Esophagus muscularis mucosa (tissue), 3 donors: ENCODE results near the gene ANGPTL8.

Experiments used
- EP300 ChIP-seq: sonication (generic); formaldehyde crosslinking; IDR thresholded peaks from one replicate; pipeline ENCODE4 v1.6.1; 2017; ENCODE audit warnings: antibody characterized with exemption
- TF ChIP-seq, protein P1 (sequence below), 3 experiments: fragments of 200-600 bp in 2 of 3; fragments of 450-650 bp in 1 of 3; sonication (generic) in 2 of 3; IDR thresholded peaks; one replicate each; pipeline ENCODE4 v1.5.1; 2017 to 2019; ENCODE audit warnings: antibody characterized with exemption in 3 of 3, mild to moderate bottlenecking in 2 of 3, moderate library complexity in 1 of 3

GRCh38 chr19:11281356-11282049 lies 42.1 kb downstream of the ANGPTL8 start:
- TF ChIP-seq EP300 = no peak
- TF ChIP-seq, protein P1, sequence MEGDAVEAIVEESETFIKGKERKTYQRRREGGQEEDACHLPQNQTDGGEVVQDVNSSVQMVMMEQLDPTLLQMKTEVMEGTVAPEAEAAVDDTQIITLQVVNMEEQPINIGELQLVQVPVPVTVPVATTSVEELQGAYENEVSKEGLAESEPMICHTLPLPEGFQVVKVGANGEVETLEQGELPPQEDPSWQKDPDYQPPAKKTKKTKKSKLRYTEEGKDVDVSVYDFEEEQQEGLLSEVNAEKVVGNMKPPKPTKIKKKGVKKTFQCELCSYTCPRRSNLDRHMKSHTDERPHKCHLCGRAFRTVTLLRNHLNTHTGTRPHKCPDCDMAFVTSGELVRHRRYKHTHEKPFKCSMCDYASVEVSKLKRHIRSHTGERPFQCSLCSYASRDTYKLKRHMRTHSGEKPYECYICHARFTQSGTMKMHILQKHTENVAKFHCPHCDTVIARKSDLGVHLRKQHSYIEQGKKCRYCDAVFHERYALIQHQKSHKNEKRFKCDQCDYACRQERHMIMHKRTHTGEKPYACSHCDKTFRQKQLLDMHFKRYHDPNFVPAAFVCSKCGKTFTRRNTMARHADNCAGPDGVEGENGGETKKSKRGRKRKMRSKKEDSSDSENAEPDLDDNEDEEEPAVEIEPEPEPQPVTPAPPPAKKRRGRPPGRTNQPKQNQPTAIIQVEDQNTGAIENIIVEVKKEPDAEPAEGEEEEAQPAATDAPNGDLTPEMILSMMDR (IDR thresholded peaks at IDR 0.05) = no peak
